ENCODE data around the gene ADGRB2.

The ADGRB2 gene

DNA sequence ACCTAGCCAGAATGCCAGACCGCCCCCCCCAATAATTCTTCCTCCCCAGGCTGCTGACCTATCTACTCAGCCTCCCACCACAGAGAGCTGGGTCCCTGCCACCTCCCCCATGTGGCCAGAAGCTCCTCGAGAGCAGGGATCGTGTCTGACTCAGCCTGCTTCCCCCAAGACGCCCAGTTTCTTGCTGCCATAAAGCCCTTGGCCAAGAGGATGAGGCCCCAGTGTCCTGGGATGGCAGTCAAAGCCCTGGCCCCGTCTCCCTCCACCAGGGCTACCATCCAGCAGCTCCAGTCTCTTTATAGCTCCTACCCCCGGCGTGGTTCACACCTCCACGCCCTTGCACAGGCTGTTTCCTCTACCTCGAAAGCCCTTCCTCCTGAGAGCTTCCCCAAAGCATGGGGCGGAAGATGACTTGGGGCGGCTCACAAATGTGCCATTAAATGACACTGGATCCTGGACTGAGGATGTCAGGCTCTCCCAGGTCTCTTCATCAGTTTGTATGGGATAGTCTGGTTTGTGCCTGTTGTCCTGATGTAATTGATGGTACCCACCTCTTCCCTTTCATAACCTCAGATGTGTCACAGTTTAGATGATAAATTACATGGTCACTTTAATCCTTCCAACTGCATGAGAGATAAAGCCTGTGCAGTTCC is 13.2 kb downstream of the ADGRB2 start:
- peaks cover 32 to 39% of the 10 kb centered on the region in 2 donors for H3K4me1 ChIP-seq (ENCODE audit: control insufficient read depth in 1 of 2, insufficient read depth in 2 of 2, low read length in 2 of 2)
- no peaks in the 10 kb centered on the region for H3K36me3 ChIP-seq (ENCODE audit: control insufficient read depth in 1 of 2, insufficient read depth in 2 of 2, low read length in 2 of 2)
- no peaks in the 10 kb centered on the region for H3K9me3 ChIP-seq (ENCODE audit: control insufficient read depth in 1 of 2, low read length in 2 of 2)
- H3K4me3 ChIP-seq (ENCODE audit: low read depth in 1 of 2, low read length in 2 of 2): no peak overlapping the region
- no peak overlapping the region for H3K27ac ChIP-seq (ENCODE audit: low read depth, low read length)
- H3K27me3 ChIP-seq (ENCODE audit: control insufficient read depth in 1 of 2, insufficient read depth in 2 of 2, low read length in 2 of 2): peaks cover 0 to 3% of the 10 kb centered on the region in 2 donors
- H3K9ac ChIP-seq (ENCODE audit: low read depth in 1 of 2, low read length in 2 of 2): no peak overlapping the region

GRCh38 chr1:31749785-31750735 is 14.1 kb downstream of the ADGRB2 start:
- Histone ChIP-seq H3K27ac (ENCODE audit: low read depth, low read length) (no peak overlapping the region), H3K4me1 (ENCODE audit: control insufficient read depth in 1 of 2, insufficient read depth in 2 of 2, low read length in 2 of 2) (peaks cover 40 to 47% of the 10 kb centered on the region in 2 donors), H3K36me3 (ENCODE audit: control insufficient read depth in 1 of 2, insufficient read depth in 2 of 2, low read length in 2 of 2) (no peaks in the 10 kb centered on the region), H3K27me3 (ENCODE audit: control insufficient read depth in 1 of 2, insufficient read depth in 2 of 2, low read length in 2 of 2) (peaks cover 0 to 3% of the 10 kb centered on the region in 2 donors), H3K9me3 (ENCODE audit: control insufficient read depth in 1 of 2, low read length in 2 of 2) (no peaks in the 10 kb centered on the region), H3K9ac (ENCODE audit: low read depth in 1 of 2, low read length in 2 of 2) (no peak overlapping the region), H3K4me3 (ENCODE audit: low read depth in 1 of 2, low read length in 2 of 2) (no peak overlapping the region)

DNA sequence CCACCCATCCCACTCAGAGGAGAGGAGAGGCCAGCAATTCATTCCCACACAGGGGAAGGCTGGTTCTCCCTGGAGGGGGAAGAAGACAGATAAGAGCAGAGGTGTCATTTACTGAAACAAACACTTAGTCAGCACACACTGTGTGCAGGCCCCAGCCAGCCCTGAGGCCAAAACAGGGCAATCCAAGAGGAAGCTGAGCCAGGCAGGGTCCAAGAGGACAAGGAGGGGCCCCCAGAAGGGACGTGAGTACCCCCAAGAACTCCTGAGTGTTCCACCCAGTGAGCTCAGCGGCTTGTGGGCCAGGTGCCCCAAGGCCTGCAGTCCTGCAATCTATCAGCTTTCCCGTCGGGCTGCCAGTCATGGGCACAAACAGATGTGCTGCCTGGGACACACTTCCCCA is 15.8 kb downstream of the ADGRB2 start:
- Histone ChIP-seq H3K4me3 (ENCODE audit: low read depth in 1 of 2, low read length in 2 of 2) (no peak overlapping the region), H3K36me3 (ENCODE audit: control insufficient read depth in 1 of 2, insufficient read depth in 2 of 2, low read length in 2 of 2) (no peaks in the 10 kb centered on the region), H3K9ac (ENCODE audit: low read depth in 1 of 2, low read length in 2 of 2) (no peak overlapping the region), H3K4me1 (ENCODE audit: control insufficient read depth in 1 of 2, insufficient read depth in 2 of 2, low read length in 2 of 2) (peaks cover 43% of the 10 kb centered on the region in 2 donors), H3K9me3 (ENCODE audit: control insufficient read depth in 1 of 2, low read length in 2 of 2) (no peaks in the 10 kb centered on the region), H3K27me3 (ENCODE audit: control insufficient read depth in 1 of 2, insufficient read depth in 2 of 2, low read length in 2 of 2) (peaks cover 0 to 3% of the 10 kb centered on the region in 2 donors), H3K27ac (ENCODE audit: low read depth, low read length) (no peak overlapping the region)

DNA sequence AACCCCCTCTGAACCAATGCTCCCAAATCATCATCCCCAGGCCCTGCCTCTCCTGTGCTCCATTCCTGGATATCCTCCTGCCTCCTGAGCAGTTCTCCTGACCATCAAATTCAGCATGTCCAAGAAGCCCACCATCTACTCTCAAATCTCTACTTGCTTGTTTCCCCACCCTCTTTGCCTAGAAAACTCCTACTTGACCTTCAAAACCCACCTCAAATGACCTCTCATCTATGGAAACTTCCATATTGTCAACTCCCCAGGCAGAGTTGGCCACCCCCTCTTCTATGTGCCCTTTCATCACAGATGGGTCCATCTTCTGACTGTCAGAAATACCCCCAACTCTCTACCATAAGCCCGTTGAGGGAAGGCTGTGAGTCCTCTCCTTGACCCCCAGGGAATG is 16.8 kb downstream of the ADGRB2 start:
- Histone ChIP-seq H3K27me3 (ENCODE audit: control insufficient read depth in 1 of 2, insufficient read depth in 2 of 2, low read length in 2 of 2) (peaks cover 0 to 3% of the 10 kb centered on the region in 2 donors), H3K4me1 (ENCODE audit: control insufficient read depth in 1 of 2, insufficient read depth in 2 of 2, low read length in 2 of 2) (peaks cover 33 to 35% of the 10 kb centered on the region in 2 donors), H3K27ac (ENCODE audit: low read depth, low read length) (no peak overlapping the region), H3K9ac (ENCODE audit: low read depth in 1 of 2, low read length in 2 of 2) (no peak overlapping the region), H3K9me3 (ENCODE audit: control insufficient read depth in 1 of 2, low read length in 2 of 2) (no peaks in the 10 kb centered on the region), H3K36me3 (ENCODE audit: control insufficient read depth in 1 of 2, insufficient read depth in 2 of 2, low read length in 2 of 2) (no peaks in the 10 kb centered on the region), H3K4me3 (ENCODE audit: low read depth in 1 of 2, low read length in 2 of 2) (no peak overlapping the region)

DNA sequence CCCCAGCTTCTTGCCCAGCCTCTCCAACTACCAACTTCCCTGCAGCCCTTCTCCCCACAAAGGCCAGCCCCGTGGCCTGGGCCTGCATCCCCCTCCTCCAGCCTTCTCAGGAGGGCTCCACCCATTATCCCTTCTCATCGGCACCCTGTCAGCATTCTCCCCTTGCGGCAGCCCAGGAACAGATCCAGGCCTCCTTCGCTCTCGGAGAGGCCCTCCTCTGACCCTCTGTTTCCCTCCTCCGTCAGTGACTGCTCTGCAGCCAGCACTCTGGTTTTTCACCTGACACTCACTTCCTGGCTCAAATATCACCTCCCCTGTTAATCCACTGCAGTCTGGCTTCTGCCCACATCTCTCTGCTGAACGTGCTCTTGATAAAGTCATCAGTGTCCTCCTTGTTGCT is 17.5 kb downstream of the ADGRB2 start:
- Histone ChIP-seq H3K4me1 (ENCODE audit: control insufficient read depth in 1 of 2, insufficient read depth in 2 of 2, low read length in 2 of 2) (peaks cover 31% of the 10 kb centered on the region in 2 donors), H3K4me3 (ENCODE audit: low read depth in 1 of 2, low read length in 2 of 2) (no peak overlapping the region), H3K9me3 (ENCODE audit: control insufficient read depth in 1 of 2, low read length in 2 of 2) (no peaks in the 10 kb centered on the region), H3K36me3 (ENCODE audit: control insufficient read depth in 1 of 2, insufficient read depth in 2 of 2, low read length in 2 of 2) (no peaks in the 10 kb centered on the region), H3K27me3 (ENCODE audit: control insufficient read depth in 1 of 2, insufficient read depth in 2 of 2, low read length in 2 of 2) (peaks cover 0 to 3% of the 10 kb centered on the region in 2 donors), H3K27ac (ENCODE audit: low read depth, low read length) (no peak overlapping the region), H3K9ac (ENCODE audit: low read depth in 1 of 2, low read length in 2 of 2) (no peak overlapping the region)

GRCh38 chr1:31745946-31746670 is 18.0 kb downstream of the ADGRB2 start:
- peaks cover 0 to 3% of the 10 kb centered on the region in 2 donors for H3K27me3 ChIP-seq (ENCODE audit: control insufficient read depth in 1 of 2, insufficient read depth in 2 of 2, low read length in 2 of 2)
- peaks cover 28 to 31% of the 10 kb centered on the region in 2 donors for H3K4me1 ChIP-seq (ENCODE audit: control insufficient read depth in 1 of 2, insufficient read depth in 2 of 2, low read length in 2 of 2)

GRCh38 chr1:31745096-31745945 is 18.8 kb downstream of the ADGRB2 start:
- peaks cover 0 to 3% of the 10 kb centered on the region in 2 donors for H3K27me3 ChIP-seq (ENCODE audit: control insufficient read depth in 1 of 2, insufficient read depth in 2 of 2, low read length in 2 of 2)
- no peak overlapping the region for H3K27ac ChIP-seq (ENCODE audit: low read depth, low read length)
- peak overlapping the region; percentile 58 to 66 for H3K4me3 ChIP-seq (ENCODE audit: low read depth in 1 of 2, low read length in 2 of 2)
- H3K4me1 ChIP-seq (ENCODE audit: control insufficient read depth in 1 of 2, insufficient read depth in 2 of 2, low read length in 2 of 2): peaks cover 26 to 31% of the 10 kb centered on the region in 2 donors
- H3K9me3 ChIP-seq (ENCODE audit: control insufficient read depth in 1 of 2, low read length in 2 of 2): no peaks in the 10 kb centered on the region
- H3K36me3 ChIP-seq (ENCODE audit: control insufficient read depth in 1 of 2, insufficient read depth in 2 of 2, low read length in 2 of 2): no peaks in the 10 kb centered on the region
- peak overlapping the region; percentile 44 to 59 for H3K9ac ChIP-seq (ENCODE audit: low read depth in 1 of 2, low read length in 2 of 2)

More at GRCh38 chr1:31745946-31746670, 18.0 kb downstream of the ADGRB2 start:
- H3K4me3 ChIP-seq (ENCODE audit: low read depth in 1 of 2, low read length in 2 of 2): no peak overlapping the region
- no peaks in the 10 kb centered on the region for H3K36me3 ChIP-seq (ENCODE audit: control insufficient read depth in 1 of 2, insufficient read depth in 2 of 2, low read length in 2 of 2)
- H3K9me3 ChIP-seq (ENCODE audit: control insufficient read depth in 1 of 2, low read length in 2 of 2): no peaks in the 10 kb centered on the region
- no peak overlapping the region for H3K27ac ChIP-seq (ENCODE audit: low read depth, low read length)
- peak overlapping the region in 1 of 2 donors; percentile 35 for H3K9ac ChIP-seq (ENCODE audit: low read depth in 1 of 2, low read length in 2 of 2)

DNA sequence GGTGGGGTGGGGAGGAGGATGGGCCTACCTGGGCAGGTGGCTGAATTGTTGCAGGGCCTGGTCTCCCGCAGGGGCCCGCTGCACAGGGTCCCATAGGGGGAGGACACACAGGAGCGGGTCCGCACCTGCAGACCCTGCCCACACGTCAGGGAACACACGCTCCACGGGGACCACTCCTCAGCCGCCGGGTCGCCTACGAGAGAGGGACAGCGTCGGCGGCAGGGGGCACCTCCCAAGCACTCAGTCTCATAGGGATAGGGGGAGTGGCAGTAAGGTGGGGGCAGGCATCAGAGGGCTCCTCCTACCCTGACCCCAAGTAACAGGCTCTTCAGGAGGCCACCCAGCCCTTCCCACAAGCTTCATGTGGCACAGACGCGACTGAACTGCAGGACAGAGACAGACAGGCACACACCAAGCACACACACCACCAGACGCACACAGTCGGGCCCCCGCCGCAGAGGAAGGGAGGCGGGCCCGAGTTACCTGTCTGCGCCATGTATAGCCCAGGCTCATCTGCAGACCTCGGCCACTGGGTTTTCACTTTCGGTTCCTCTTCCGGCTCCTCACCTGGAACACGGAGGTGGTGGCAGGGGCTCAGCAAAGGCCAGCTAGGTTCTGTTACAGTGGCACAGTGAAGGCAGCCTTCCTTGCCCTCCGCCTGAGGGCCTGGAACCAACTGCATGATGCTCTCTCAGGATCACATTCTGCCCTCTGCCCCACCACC is 19.8 kb downstream of the ADGRB2 start:
- Histone ChIP-seq H3K9ac (ENCODE audit: low read depth in 1 of 2, low read length in 2 of 2) (peak overlapping the region; percentile 44 to 59), H3K27ac (ENCODE audit: low read depth, low read length) (no peak overlapping the region), H3K4me3 (ENCODE audit: low read depth in 1 of 2, low read length in 2 of 2) (peak overlapping the region; percentile 58 to 66), H3K9me3 (ENCODE audit: control insufficient read depth in 1 of 2, low read length in 2 of 2) (no peaks in the 10 kb centered on the region), H3K27me3 (ENCODE audit: control insufficient read depth in 1 of 2, insufficient read depth in 2 of 2, low read length in 2 of 2) (no peaks in the 10 kb centered on the region), H3K36me3 (ENCODE audit: control insufficient read depth in 1 of 2, insufficient read depth in 2 of 2, low read length in 2 of 2) (no peaks in the 10 kb centered on the region), H3K4me1 (ENCODE audit: control insufficient read depth in 1 of 2, insufficient read depth in 2 of 2, low read length in 2 of 2) (peaks cover 26 to 31% of the 10 kb centered on the region in 2 donors)

Measured in duodenal mucosa (tissue), 2 donors.